Measurements from ENCODE around the gene CD200. TPM values are rescaled to one million over a fixed set of nuclear protein-coding genes. Genes with fewer than 3 reads are reported as not detected.

Gene CD200
- total RNA-seq, 1 donor from 2014 or later, result 6.5 TPM

GRCh38 chr3:112405845-112406244 lies 72.9 kb downstream of the CD200 start:
- no peak for TF ChIP-seq CTCF (IDR thresholded peaks at IDR 0.05)
- intact Hi-C loops (cut with DNase I), result no loop called here
- Histone ChIP-seq H3K9me3 (no peaks in the 10 kb centered on the region), H3K27me3 (no peaks in the 10 kb centered on the region), H3K27ac (no peak overlapping the region), H3K36me3 (no peaks in the 10 kb centered on the region), H3K4me1 (no peaks in the 10 kb centered on the region), H3K4me3 (no peak overlapping the region)
- DNase-seq (no peak), ATAC-seq (no peak)

- ATAC-seq (no peak), DNase-seq (no peak)
- no peak overlapping the region for H3K4me3 ChIP-seq
- no peaks in the 10 kb centered on the region for H3K27me3 ChIP-seq
- no peak overlapping the region for H3K27ac ChIP-seq
- no peaks in the 10 kb centered on the region for H3K36me3 ChIP-seq
- no peak for TF ChIP-seq CTCF (IDR thresholded peaks at IDR 0.05)
- no peaks in the 10 kb centered on the region for H3K9me3 ChIP-seq
- no peaks in the 10 kb centered on the region for H3K4me1 ChIP-seq
- intact Hi-C loops (cut with DNase I), result no loop called here
Measured at GRCh38 chr3:112407214-112407887, 74.4 kb downstream of the CD200 start.

GRCh38 chr3:112407888-112408702 lies 75.1 kb downstream of the CD200 start:
- Histone ChIP-seq H3K36me3 (no peaks in the 10 kb centered on the region), H3K4me3 (peak overlapping the region; percentile 4), H3K9me3 (no peaks in the 10 kb centered on the region), H3K27me3 (no peaks in the 10 kb centered on the region), H3K27ac (no peak overlapping the region), H3K4me1 (no peaks in the 10 kb centered on the region)
- no peak for DNase-seq
- TF ChIP-seq CTCF (IDR thresholded peaks at IDR 0.05), result no peak
- intact Hi-C loops (cut with DNase I), result no loop called here
- ATAC-seq, result no peak

GRCh38 chr3:112409041-112409440 lies 76.1 kb downstream of the CD200 start:
- no peaks in the 10 kb centered on the region for H3K4me1 ChIP-seq
- DNase-seq (no peak), ATAC-seq (peak; percentile 46)
- H3K4me3 ChIP-seq, result no peak overlapping the region
- no peaks in the 10 kb centered on the region for H3K27me3 ChIP-seq
- no peak overlapping the region for H3K27ac ChIP-seq
- no peaks in the 10 kb centered on the region for H3K36me3 ChIP-seq
- intact Hi-C loops (cut with DNase I), result no loop called here
- TF ChIP-seq CTCF (IDR thresholded peaks at IDR 0.05), result no peak
- H3K9me3 ChIP-seq, result no peaks in the 10 kb centered on the region

GRCh38 chr3:112411425-112411824 lies 78.5 kb downstream of the CD200 start:
- peak; percentile 41 for ATAC-seq
- H3K4me1 ChIP-seq, result no peaks in the 10 kb centered on the region
- no peaks in the 10 kb centered on the region for H3K9me3 ChIP-seq
- H3K27ac ChIP-seq, result no peak overlapping the region
- DNase-seq, result no peak
- no peaks in the 10 kb centered on the region for H3K27me3 ChIP-seq
- TF ChIP-seq CTCF (IDR thresholded peaks at IDR 0.05), result no peak
- H3K4me3 ChIP-seq, result no peak overlapping the region
- H3K36me3 ChIP-seq, result no peaks in the 10 kb centered on the region
- intact Hi-C loops (cut with DNase I), result no loop called here

Other genes starting within 250 kb of the CD200 start
- gene C3orf52, start 246.8 kb upstream of the CD200 start, total RNA-seq, result 20.1 TPM
- gene GCSAM, start 199.9 kb upstream of the CD200 start, total RNA-seq, result 0.90 TPM
- gene SLC9C1, start 38.9 kb upstream of the CD200 start, total RNA-seq, result not detected
- gene BTLA, start 166.3 kb downstream of the CD200 start, total RNA-seq, result 0.78 TPM
- 48.6 TPM for gene ATG3, start 228.8 kb downstream of the CD200 start, total RNA-seq
- gene SLC35A5, start 228.9 kb downstream of the CD200 start, total RNA-seq, result 40.5 TPM